ENCODE data around the gene PPP4R4.

Gene PPP4R4

GRCh38 chr14:94237983-94238382, 63.9 kb downstream of the PPP4R4 start:
- TF ChIP-seq GATA2 (IDR thresholded peaks at IDR 0.05; ENCODE audit: low read depth, low read length): no peak
- no peak for TF ChIP-seq GATA3 (IDR thresholded peaks at IDR 0.05; ENCODE audit: low read depth, low read length)

GRCh38 chr14:94239406-94239805, 65.3 kb downstream of the PPP4R4 start:
- TF ChIP-seq GATA3 (IDR thresholded peaks at IDR 0.05; ENCODE audit: low read depth, low read length): no peak
- no peak for TF ChIP-seq GATA2 (IDR thresholded peaks at IDR 0.05; ENCODE audit: low read depth, low read length)

GRCh38 chr14:94244182-94244581, 70.1 kb downstream of the PPP4R4 start:
- TF ChIP-seq GATA2 (IDR thresholded peaks at IDR 0.05; ENCODE audit: low read depth, low read length) (no peak), GATA3 (IDR thresholded peaks at IDR 0.05; ENCODE audit: low read depth, low read length) (no peak)

GRCh38 chr14:94267352-94267751, 93.2 kb downstream of the PPP4R4 start:
- TF ChIP-seq GATA3 (IDR thresholded peaks at IDR 0.05; ENCODE audit: low read depth, low read length) (no peak), GATA2 (IDR thresholded peaks at IDR 0.05; ENCODE audit: low read depth, low read length) (no peak)

- TF ChIP-seq GATA3 (IDR thresholded peaks at IDR 0.05; ENCODE audit: low read depth, low read length) (no peak), GATA2 (IDR thresholded peaks at IDR 0.05; ENCODE audit: low read depth, low read length) (no peak)
Observed at GRCh38 chr14:94269156-94269555, 95.0 kb downstream of the PPP4R4 start.

GRCh38 chr14:94278731-94279130, 104.6 kb downstream of the PPP4R4 start:
- no peak for TF ChIP-seq GATA2 (IDR thresholded peaks at IDR 0.05; ENCODE audit: low read depth, low read length)
- no peak for TF ChIP-seq GATA3 (IDR thresholded peaks at IDR 0.05; ENCODE audit: low read depth, low read length)

- no peak for TF ChIP-seq GATA2 (IDR thresholded peaks at IDR 0.05; ENCODE audit: low read depth, low read length)
- no peak for TF ChIP-seq GATA3 (IDR thresholded peaks at IDR 0.05; ENCODE audit: low read depth, low read length)
Observed at GRCh38 chr14:94282991-94283723, 109.0 kb downstream of the PPP4R4 start.

- no peak for TF ChIP-seq GATA3 (IDR thresholded peaks at IDR 0.05; ENCODE audit: low read depth, low read length)
- no peak for TF ChIP-seq GATA2 (IDR thresholded peaks at IDR 0.05; ENCODE audit: low read depth, low read length)
Observed at GRCh38 chr14:94284221-94284620, 110.1 kb downstream of the PPP4R4 start.

- TF ChIP-seq GATA2 (IDR thresholded peaks at IDR 0.05; ENCODE audit: low read depth, low read length) (no peak), GATA3 (IDR thresholded peaks at IDR 0.05; ENCODE audit: low read depth, low read length) (no peak)
Observed at GRCh38 chr14:94285158-94285557, 111.0 kb downstream of the PPP4R4 start.

- TF ChIP-seq GATA3 (IDR thresholded peaks at IDR 0.05; ENCODE audit: low read depth, low read length) (no peak), GATA2 (IDR thresholded peaks at IDR 0.05; ENCODE audit: low read depth, low read length) (no peak)
Observed at GRCh38 chr14:94288610-94289465, 114.7 kb downstream of the PPP4R4 start.

- TF ChIP-seq GATA3 (IDR thresholded peaks at IDR 0.05; ENCODE audit: low read depth, low read length) (no peak), GATA2 (IDR thresholded peaks at IDR 0.05; ENCODE audit: low read depth, low read length) (no peak)
Observed at GRCh38 chr14:94290197-94290596, 116.1 kb downstream of the PPP4R4 start.

- TF ChIP-seq GATA3 (IDR thresholded peaks at IDR 0.05; ENCODE audit: low read depth, low read length): no peak
- no peak for TF ChIP-seq GATA2 (IDR thresholded peaks at IDR 0.05; ENCODE audit: low read depth, low read length)
Observed at GRCh38 chr14:94291159-94291905, 117.2 kb downstream of the PPP4R4 start.

GRCh38 chr14:94291906-94292525, 117.9 kb downstream of the PPP4R4 start:
- TF ChIP-seq GATA2 (IDR thresholded peaks at IDR 0.05; ENCODE audit: low read depth, low read length) (no peak), GATA3 (IDR thresholded peaks at IDR 0.05; ENCODE audit: low read depth, low read length) (no peak)

GRCh38 chr14:94292526-94292871, 118.4 kb downstream of the PPP4R4 start:
- TF ChIP-seq GATA3 (IDR thresholded peaks at IDR 0.05; ENCODE audit: low read depth, low read length): no peak
- TF ChIP-seq GATA2 (IDR thresholded peaks at IDR 0.05; ENCODE audit: low read depth, low read length): no peak

Measured in SH-SY5Y (cell line).